OCI-LY3 (cell line): Measurements from ENCODE around the gene PCDHB3.
"Not testable (repeated sequence)": the region's sequence is repeated elsewhere in the genome, so short reads cannot be mapped to it uniquely, and the experiment has no call there.

Experiments
- CTCF ChIP-seq: fragments of 200-600, 300-600 bp; sonication (generic); IDR thresholded peaks from 2 replicates; pipeline ENCODE4 v1.5.1; 2014; ENCODE audit warnings: antibody characterized with exemption, low read length, low read depth
- EZH2phosphoT487 ChIP-seq: fragments of 200-600 bp; shearing (Covaris generic); IDR thresholded peaks from 2 replicates; pipeline ENCODE4 v1.6.1; 2018; ENCODE audit warnings: antibody characterized with exemption, mixed run types, low read depth

- TF ChIP-seq CTCF, EZH2phosphoT487: not testable (repeated sequence)
Observed at GRCh38 chr5:141123396-141124135, 23.3 kb downstream of the PCDHB3 start.
